GM23338 (cell line): Measurements from ENCODE around the gene HAUS2. TPM values are rescaled to one million over a fixed set of nuclear protein-coding genes. Genes with fewer than 3 reads are reported as not detected.

Source experiments
- ATAC-seq: fragments of 200-7000 bp; cut with Tn5 transposase; 3 replicates; pipeline ENCODE4 v1.9.1; 2020
- DNase-seq: peaks from one replicate; pipeline ENCODE4 v3.0.0-alpha.2; 2015; ENCODE audit warnings: low spot score
- H2AFZ ChIP-seq: fragments of 200-600 bp; sonication (generic); 2 replicates; pipeline ENCODE4 v1.8.0; 2016; ENCODE audit warnings: antibody characterized with exemption, mild to moderate bottlenecking, moderate library complexity
- H3F3A ChIP-seq: fragments of 200-600 bp; sonication (generic); replicated peaks from 2 replicates; pipeline ENCODE4 v1.8.0; 2017; ENCODE audit warnings: antibody characterized with exemption, mixed run types, low read depth
- H3K27ac ChIP-seq: fragments of 200-600 bp; sonication (generic); 2 replicates; pipeline ENCODE4 v1.6.1; 2016; ENCODE audit warnings: low read depth
- H3K27me3 ChIP-seq: fragments of 200-600 bp; sonication (generic); 2 replicates; pipeline ENCODE4 v1.8.0; 2016; ENCODE audit warnings: mild to moderate bottlenecking, mixed run types, moderate library complexity; ENCODE audit not compliant: insufficient read depth
- H3K36me3 ChIP-seq: fragments of 200-600 bp; sonication (generic); 2 replicates; pipeline ENCODE4 v1.8.0; 2016; ENCODE audit warnings: mild to moderate bottlenecking; ENCODE audit not compliant: insufficient read depth
- H3K4me1 ChIP-seq: fragments of 200-600 bp; sonication (generic); 2 replicates; pipeline ENCODE4 v1.8.0; 2016; ENCODE audit warnings: mild to moderate bottlenecking, moderate library complexity; ENCODE audit not compliant: insufficient read depth
- H3K4me2 ChIP-seq: fragments of 200-600 bp; sonication (generic); 2 replicates; pipeline ENCODE4 v1.7.1; 2017; ENCODE audit warnings: mixed run types
- H3K4me3 ChIP-seq: fragments of 200-600 bp; sonication (generic); 2 replicates; pipeline ENCODE4 v1.6.1; 2016; ENCODE audit warnings: mixed run types
- H3K79me2 ChIP-seq: fragments of 200-600 bp; sonication (generic); replicated peaks from 2 replicates; pipeline ENCODE4 v1.8.0; 2017; ENCODE audit warnings: mild to moderate bottlenecking; ENCODE audit not compliant: insufficient read depth
- H3K9me2 ChIP-seq: fragments of 200-600 bp; sonication (generic); 2 replicates; pipeline ENCODE4 v1.8.0; 2017; ENCODE audit not compliant: insufficient read depth
- H4K20me1 ChIP-seq: fragments of 200-600 bp; sonication (generic); replicated peaks from 2 replicates; pipeline ENCODE4 v1.8.0; 2017; ENCODE audit warnings: mild to moderate bottlenecking; ENCODE audit not compliant: insufficient read depth
- H3K27ac Mint-ChIP-seq: 2 replicates; pipeline ENCODE4 v1.8.0; 2020; ENCODE audit warnings: inconsistent platforms, mild to moderate bottlenecking, moderate library complexity, mixed read lengths
- H3K27me3 Mint-ChIP-seq: 3 replicates; pipeline ENCODE4 v1.8.0; 2022; ENCODE audit warnings: low read depth, mild to moderate bottlenecking, moderate library complexity, mixed read lengths, inconsistent platforms; ENCODE audit not compliant: insufficient read depth, poor library complexity
- H3K36me3 Mint-ChIP-seq: 3 replicates; pipeline ENCODE4 v1.8.0; 2021; ENCODE audit warnings: low read depth, mild to moderate bottlenecking, inconsistent platforms, moderate library complexity, mixed read lengths
- H3K4me1 Mint-ChIP-seq: 3 replicates; pipeline ENCODE4 v1.8.0; 2020; ENCODE audit warnings: mild to moderate bottlenecking, inconsistent platforms, mixed read lengths
- H3K4me3 Mint-ChIP-seq: 3 replicates; pipeline ENCODE4 v1.8.0; 2021; ENCODE audit warnings: moderate library complexity, mild to moderate bottlenecking, inconsistent platforms, mixed read lengths
- H3K9me3 Mint-ChIP-seq: 3 replicates; pipeline ENCODE4 v1.8.0; 2020; ENCODE audit warnings: moderate library complexity, mild to moderate bottlenecking, inconsistent platforms, mixed read lengths
- CREB1 ChIP-seq: fragments of 250-450 bp; sonication (Bioruptor Pico); IDR thresholded peaks from 2 replicates; pipeline ENCODE4 v1.5.0; 2020; ENCODE audit warnings: low read depth, mild to moderate bottlenecking, moderate library complexity
- EZH2 ChIP-seq: fragments of 200-600 bp; sonication (generic); IDR thresholded peaks from one replicate; pipeline ENCODE4 v1.8.0; 2017; ENCODE audit warnings: antibody characterized with exemption, mild to moderate bottlenecking, low read depth; ENCODE audit not compliant: unreplicated experiment
- JUNB ChIP-seq: IDR thresholded peaks from one replicate; pipeline ENCODE4 v1.6.1; 2016; ENCODE audit warnings: antibody characterized with exemption; ENCODE audit not compliant: unreplicated experiment
- NANOG ChIP-seq: IDR thresholded peaks from 2 replicates; pipeline ENCODE4 v1.6.1; 2016; ENCODE audit warnings: antibody characterized with exemption, borderline replicate concordance
- POLR2AphosphoS5 ChIP-seq: IDR thresholded peaks from 2 replicates; pipeline ENCODE4 v1.6.1; 2016; ENCODE audit warnings: antibody characterized with exemption, low read depth
- STAT1 ChIP-seq: IDR thresholded peaks from one replicate; pipeline ENCODE4 v1.6.1; 2016; ENCODE audit warnings: antibody characterized with exemption; ENCODE audit not compliant: unreplicated experiment
- polyA plus RNA-seq: library from polyadenylated mRNA; unstranded; fragments of >200 nt; fragmentation: Nextera tagmentation; extraction: Ambion mirVana; gene quantifications from 2 replicates; pipeline ENCODE4 v1.2.1, GENCODE V29; 2016
- total RNA-seq: library from RNA; depleted of rRNA; stranded (reverse); fragments of >200 nt; shearing (Covaris generic); gene quantifications from 2 replicates; pipeline ENCODE4 v1.2.3, GENCODE V29; 2014
- TF ChIP-seq, protein P1 (sequence below): fragments of 250-450 bp; sonication (Bioruptor Pico); IDR thresholded peaks from 2 replicates; pipeline ENCODE4 v1.5.0; 2020; ENCODE audit warnings: mild to moderate bottlenecking, moderate library complexity

HAUS2 gene
- total and polyA plus RNA-seq, 2 experiments from 2014 or later, result 30.9 to 32.7 TPM

DNA sequence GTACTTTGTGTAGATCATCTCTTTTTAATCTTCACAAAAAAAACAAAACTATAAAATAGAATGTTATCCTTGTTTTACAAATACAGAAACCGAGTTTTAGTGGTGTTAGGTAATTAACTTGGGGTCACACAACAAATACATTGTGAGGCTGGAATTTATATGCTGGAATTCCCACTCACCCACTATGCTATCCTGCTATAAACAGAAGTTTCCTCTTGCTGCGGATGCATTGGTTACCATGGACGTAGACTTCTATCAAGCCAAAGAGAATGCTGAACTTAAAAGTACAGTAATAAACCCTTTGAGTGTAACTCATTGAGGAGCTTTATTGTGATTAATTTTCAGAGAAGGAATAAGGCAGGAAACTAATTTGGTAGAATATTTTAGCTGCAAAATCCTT, 44.0 kb upstream of the HAUS2 start:
- Histone ChIP-seq H3K79me2 (peaks cover 84% of the 10 kb centered on the region), H4K20me1 (peaks cover 18% of the 10 kb centered on the region), H3K27me3 (no peaks in the 10 kb centered on the region), H3K36me3 (no peaks in the 10 kb centered on the region), H3K9me2 (no peaks in the 10 kb centered on the region), H3F3A (no peaks in the 10 kb centered on the region), H3K27ac (peak overlapping the region; percentile 32; the same call in 1 of the 2 replicates), H3K4me1 (peaks cover 11% of the 10 kb centered on the region), H3K4me2 (no peak overlapping the region), H3K4me3 (no peak overlapping the region), H2AFZ (no peak overlapping the region)
- TF ChIP-seq POLR2AphosphoS5, result no peak
- TF ChIP-seq JUNB, result no peak
- TF ChIP-seq EZH2, result no peak
- TF ChIP-seq NANOG, result no peak
- no peak for TF ChIP-seq STAT1
- TF ChIP-seq CREB1, result no peak
- TF ChIP-seq, protein P1, sequence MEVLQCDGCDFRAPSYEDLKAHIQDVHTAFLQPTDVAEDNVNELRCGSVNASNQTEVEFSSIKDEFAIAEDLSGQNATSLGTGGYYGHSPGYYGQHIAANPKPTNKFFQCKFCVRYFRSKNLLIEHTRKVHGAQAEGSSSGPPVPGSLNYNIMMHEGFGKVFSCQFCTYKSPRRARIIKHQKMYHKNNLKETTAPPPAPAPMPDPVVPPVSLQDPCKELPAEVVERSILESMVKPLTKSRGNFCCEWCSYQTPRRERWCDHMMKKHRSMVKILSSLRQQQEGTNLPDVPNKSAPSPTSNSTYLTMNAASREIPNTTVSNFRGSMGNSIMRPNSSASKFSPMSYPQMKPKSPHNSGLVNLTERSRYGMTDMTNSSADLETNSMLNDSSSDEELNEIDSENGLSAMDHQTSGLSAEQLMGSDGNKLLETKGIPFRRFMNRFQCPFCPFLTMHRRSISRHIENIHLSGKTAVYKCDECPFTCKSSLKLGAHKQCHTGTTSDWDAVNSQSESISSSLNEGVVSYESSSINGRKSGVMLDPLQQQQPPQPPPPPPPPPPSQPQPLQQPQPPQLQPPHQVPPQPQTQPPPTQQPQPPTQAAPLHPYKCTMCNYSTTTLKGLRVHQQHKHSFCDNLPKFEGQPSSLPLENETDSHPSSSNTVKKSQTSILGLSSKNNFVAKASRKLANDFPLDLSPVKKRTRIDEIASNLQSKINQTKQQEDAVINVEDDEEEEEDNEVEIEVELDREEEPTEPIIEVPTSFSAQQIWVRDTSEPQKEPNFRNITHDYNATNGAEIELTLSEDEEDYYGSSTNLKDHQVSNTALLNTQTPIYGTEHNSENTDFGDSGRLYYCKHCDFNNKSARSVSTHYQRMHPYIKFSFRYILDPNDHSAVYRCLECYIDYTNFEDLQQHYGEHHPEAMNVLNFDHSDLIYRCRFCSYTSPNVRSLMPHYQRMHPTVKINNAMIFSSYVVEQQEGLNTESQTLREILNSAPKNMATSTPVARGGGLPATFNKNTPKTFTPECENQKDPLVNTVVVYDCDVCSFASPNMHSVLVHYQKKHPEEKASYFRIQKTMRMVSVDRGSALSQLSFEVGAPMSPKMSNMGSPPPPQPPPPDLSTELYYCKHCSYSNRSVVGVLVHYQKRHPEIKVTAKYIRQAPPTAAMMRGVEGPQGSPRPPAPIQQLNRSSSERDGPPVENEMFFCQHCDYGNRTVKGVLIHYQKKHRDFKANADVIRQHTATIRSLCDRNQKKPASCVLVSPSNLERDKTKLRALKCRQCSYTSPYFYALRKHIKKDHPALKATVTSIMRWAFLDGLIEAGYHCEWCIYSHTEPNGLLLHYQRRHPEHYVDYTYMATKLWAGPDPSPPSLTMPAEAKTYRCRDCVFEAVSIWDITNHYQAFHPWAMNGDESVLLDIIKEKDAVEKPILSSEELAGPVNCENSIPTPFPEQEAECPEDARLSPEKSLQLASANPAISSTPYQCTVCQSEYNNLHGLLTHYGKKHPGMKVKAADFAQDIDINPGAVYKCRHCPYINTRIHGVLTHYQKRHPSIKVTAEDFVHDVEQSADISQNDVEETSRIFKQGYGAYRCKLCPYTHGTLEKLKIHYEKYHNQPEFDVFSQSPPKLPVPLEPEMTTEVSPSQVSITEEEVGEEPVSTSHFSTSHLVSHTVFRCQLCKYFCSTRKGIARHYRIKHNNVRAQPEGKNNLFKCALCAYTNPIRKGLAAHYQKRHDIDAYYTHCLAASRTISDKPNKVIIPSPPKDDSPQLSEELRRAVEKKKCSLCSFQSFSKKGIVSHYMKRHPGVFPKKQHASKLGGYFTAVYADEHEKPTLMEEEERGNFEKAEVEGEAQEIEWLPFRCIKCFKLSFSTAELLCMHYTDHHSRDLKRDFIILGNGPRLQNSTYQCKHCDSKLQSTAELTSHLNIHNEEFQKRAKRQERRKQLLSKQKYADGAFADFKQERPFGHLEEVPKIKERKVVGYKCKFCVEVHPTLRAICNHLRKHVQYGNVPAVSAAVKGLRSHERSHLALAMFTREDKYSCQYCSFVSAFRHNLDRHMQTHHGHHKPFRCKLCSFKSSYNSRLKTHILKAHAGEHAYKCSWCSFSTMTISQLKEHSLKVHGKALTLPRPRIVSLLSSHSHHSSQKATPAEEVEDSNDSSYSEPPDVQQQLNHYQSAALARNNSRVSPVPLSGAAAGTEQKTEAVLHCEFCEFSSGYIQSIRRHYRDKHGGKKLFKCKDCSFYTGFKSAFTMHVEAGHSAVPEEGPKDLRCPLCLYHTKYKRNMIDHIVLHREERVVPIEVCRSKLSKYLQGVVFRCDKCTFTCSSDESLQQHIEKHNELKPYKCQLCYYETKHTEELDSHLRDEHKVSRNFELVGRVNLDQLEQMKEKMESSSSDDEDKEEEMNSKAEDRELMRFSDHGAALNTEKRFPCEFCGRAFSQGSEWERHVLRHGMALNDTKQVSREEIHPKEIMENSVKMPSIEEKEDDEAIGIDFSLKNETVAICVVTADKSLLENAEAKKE (CRISPR knock-in tag), result no peak
- Mint-ChIP-seq H3K4me1 (peaks cover 9% of the 10 kb centered on the region; the same call in 2 of the 3 replicates), H3K4me3 (no peak overlapping the region), H3K36me3 (no peaks in the 10 kb centered on the region), H3K27ac (no peak overlapping the region), H3K27me3 (peaks cover 1% of the 10 kb centered on the region), H3K9me3 (no peaks in the 10 kb centered on the region)
- DNase-seq (no peak), ATAC-seq (no peak)

DNA sequence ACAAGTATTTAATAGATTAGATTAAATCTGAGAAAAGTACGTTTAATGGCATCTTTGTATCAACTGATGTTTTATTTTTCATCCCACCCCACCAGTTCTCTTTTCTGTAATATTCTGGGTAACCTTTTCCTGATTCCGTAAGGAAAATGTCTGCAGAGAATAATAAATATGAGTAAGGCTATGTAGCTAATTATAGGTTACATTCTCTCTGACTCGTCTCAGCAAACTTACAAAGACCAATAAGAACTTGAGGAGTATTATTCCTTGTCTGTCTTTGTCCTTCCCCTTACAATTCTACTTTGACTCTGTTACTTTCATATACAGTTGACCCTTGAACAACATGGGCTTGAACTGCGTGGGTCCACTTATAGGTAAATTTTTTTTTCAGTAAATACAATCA, 41.1 kb upstream of the HAUS2 start:
- H3K27ac ChIP-seq, result no peak overlapping the region
- no peak overlapping the region for H2AFZ ChIP-seq
- H3K4me3 ChIP-seq, result no peak overlapping the region
- ATAC-seq (no peak), DNase-seq (no peak)
- Mint-ChIP-seq H3K9me3 (no peaks in the 10 kb centered on the region), H3K36me3 (no peaks in the 10 kb centered on the region), H3K27ac (no peak overlapping the region), H3K4me3 (no peak overlapping the region), H3K27me3 (peaks cover 1% of the 10 kb centered on the region), H3K4me1 (no peaks in the 10 kb centered on the region)
- H3F3A ChIP-seq, result no peaks in the 10 kb centered on the region
- no peaks in the 10 kb centered on the region for H3K27me3 ChIP-seq
- H3K36me3 ChIP-seq, result no peaks in the 10 kb centered on the region
- no peak overlapping the region for H3K4me2 ChIP-seq
- H3K79me2 ChIP-seq, result peaks cover 63% of the 10 kb centered on the region
- H3K4me1 ChIP-seq, result no peaks in the 10 kb centered on the region
- no peaks in the 10 kb centered on the region for H3K9me2 ChIP-seq
- peaks cover 16% of the 10 kb centered on the region for H4K20me1 ChIP-seq
- no peak for TF ChIP-seq POLR2AphosphoS5
- TF ChIP-seq, protein P1 (CRISPR knock-in tag), result no peak
- TF ChIP-seq EZH2, result no peak
- TF ChIP-seq JUNB, result no peak
- no peak for TF ChIP-seq CREB1
